GM11168 (cell line): ENCODE results near the gene DPY19L3.
"Not testable (repeated sequence)": the region's sequence is repeated elsewhere in the genome, so short reads cannot be mapped to it uniquely, and the experiment has no call there.

ENCODE experiments used
- in situ Hi-C: fragments of 300-500 bp; cut with MboI; formaldehyde crosslinking; loops from one replicate; pipeline ENCODE4 v1.12.0; 2022; ENCODE audit warnings: low sequenced_read_pairs; ENCODE audit not compliant: unreplicated experiment

The DPY19L3 gene

GRCh38 chr19:32483574-32483973, 78.0 kb downstream of the DPY19L3 start:
- in situ Hi-C loops: no loop called here

- in situ Hi-C loops: no loop called here
Observed at GRCh38 chr19:32489971-32490370, 84.4 kb downstream of the DPY19L3 start.

GRCh38 chr19:32497391-32497790, 91.8 kb downstream of the DPY19L3 start:
- in situ Hi-C loops: no loop called here

- in situ Hi-C loops: no loop called here
Observed at GRCh38 chr19:32498648-32499200, 93.2 kb downstream of the DPY19L3 start.

GRCh38 chr19:32512498-32512897, 106.9 kb downstream of the DPY19L3 start:
- in situ Hi-C loops: not testable (repeated sequence)

- in situ Hi-C loops: no loop called here
Observed at GRCh38 chr19:32519023-32519422, 113.5 kb downstream of the DPY19L3 start.

GRCh38 chr19:32522967-32523366, 117.4 kb downstream of the DPY19L3 start:
- in situ Hi-C loops: no loop called here

- in situ Hi-C loops: no loop called here
Observed at GRCh38 chr19:32526895-32527294, 121.3 kb downstream of the DPY19L3 start.

- in situ Hi-C loops: no loop called here
Observed at GRCh38 chr19:32530773-32531172, 125.2 kb downstream of the DPY19L3 start.

GRCh38 chr19:32532233-32532632, 126.7 kb downstream of the DPY19L3 start:
- in situ Hi-C loops: no loop called here
